Measurements from ENCODE around the gene CTSD. TPM values are rescaled to one million over a fixed set of nuclear protein-coding genes. Genes with fewer than 3 reads are reported as not detected.
A peak's percentile ranks its signal among the peaks of the same experiment; 100 is the strongest.

CTSD gene
- polyA plus RNA-seq, 2 of the 4 experiments (the other 2 are of a cell fraction), result 74.0 to 310 TPM

DNA sequence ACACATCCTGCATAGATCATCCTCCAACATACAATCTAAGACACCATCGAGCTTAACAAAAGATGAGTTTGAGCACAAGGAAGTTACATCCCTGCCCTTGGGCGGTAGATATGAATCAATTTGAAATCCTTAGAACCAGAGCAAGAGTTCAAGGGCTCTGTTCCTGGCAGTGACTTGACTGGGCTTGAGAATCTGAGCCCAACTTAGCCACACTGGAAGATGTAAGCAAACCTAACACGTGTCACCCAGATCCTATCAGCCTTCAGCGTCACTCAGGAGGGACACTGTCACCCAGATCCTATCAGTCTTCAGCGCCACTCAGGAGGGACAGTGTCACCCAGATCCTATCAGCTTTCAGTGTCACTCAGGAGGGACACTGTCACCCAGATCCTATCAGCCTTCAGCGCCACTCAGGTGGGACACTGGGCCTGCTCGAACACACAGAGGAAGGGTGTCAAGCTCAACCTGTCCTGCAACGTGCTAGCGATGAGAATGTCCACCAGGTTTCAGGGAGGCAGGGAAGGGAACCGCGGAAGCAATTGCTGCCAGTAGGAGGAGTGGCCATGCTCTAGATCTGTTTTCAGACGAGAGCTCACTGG, 32.8 kb upstream of the CTSD start:
- TF ChIP-seq BHLHE40 (IDR thresholded peaks at IDR 0.05; ENCODE audit: low read depth, low read length), result no peak
- TF ChIP-seq USF2 (IDR thresholded peaks at IDR 0.05), result no peak
- TF ChIP-seq JUN (IDR thresholded peaks at IDR 0.05), result no peak
- no peak for TF ChIP-seq RARB (CRISPR knock-in tag; IDR thresholded peaks at IDR 0.05)
- TF ChIP-seq, protein P1, sequence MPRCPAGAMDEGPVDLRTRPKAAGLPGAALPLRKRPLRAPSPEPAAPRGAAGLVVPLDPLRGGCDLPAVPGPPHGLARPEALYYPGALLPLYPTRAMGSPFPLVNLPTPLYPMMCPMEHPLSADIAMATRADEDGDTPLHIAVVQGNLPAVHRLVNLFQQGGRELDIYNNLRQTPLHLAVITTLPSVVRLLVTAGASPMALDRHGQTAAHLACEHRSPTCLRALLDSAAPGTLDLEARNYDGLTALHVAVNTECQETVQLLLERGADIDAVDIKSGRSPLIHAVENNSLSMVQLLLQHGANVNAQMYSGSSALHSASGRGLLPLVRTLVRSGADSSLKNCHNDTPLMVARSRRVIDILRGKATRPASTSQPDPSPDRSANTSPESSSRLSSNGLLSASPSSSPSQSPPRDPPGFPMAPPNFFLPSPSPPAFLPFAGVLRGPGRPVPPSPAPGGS (IDR thresholded peaks at IDR 0.05), result no peak
- ChIA-PET CTCF (interaction anchor here (0.6 to 3.3 kb wide), 7 partner anchors 10 to 143 kb away, joined by 3 to 16 read pairs (median 4); no protein-coding TSS in a partner anchor), POLR2A (no interaction called here)
- Histone ChIP-seq H3K4me3 (no peak overlapping the region), H3K9me3 (no peaks in the 10 kb centered on the region), H3K27ac (no peak overlapping the region), H3K4me2 (no peak overlapping the region), H3K4me1 (no peaks in the 10 kb centered on the region)
- ATAC-seq (peak in 1 of 2 experiments; percentile 45; a peak in 3 of 6 replicates), FAIRE-seq (no peak), DNase-seq (ENCODE audit: low read depth in 1 of 2, low spot score in 1 of 2) (no peak)
- 70% methylated on average over 12 of the region's 12 CpGs for WGBS (ENCODE audit: missing lambda C conversion rate)

DNA sequence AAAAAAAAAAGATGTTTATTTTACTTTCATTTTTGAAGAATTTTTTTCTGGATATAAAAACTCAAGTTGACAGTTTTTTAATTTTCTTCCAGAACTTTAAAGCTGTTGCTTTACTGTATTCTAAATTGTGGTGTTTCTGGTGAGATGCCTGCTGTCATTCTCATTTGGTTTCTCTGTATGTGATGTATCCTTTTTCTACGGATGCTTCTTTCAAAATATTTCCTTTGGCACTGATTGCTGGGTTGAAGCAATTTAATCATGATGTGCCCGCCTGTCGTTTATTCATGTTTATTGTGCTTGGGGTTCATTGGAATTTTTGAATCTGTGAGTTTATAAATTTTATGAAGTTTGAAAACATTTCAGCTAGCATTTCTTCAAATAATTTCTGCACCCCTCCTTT, 29.4 kb upstream of the CTSD start:
- Histone ChIP-seq H3K4me2 (peak overlapping the region; percentile 41), H3K9me3 (no peaks in the 10 kb centered on the region), H3K4me1 (no peaks in the 10 kb centered on the region), H3K27ac (no peak overlapping the region), H3K4me3 (no peak overlapping the region)
- TF ChIP-seq TP53 (CRISPR knock-in tag; IDR thresholded peaks at IDR 0.05), result no peak
- TF ChIP-seq HDAC2 (IDR thresholded peaks at IDR 0.05), result no peak
- TF ChIP-seq MAX (IDR thresholded peaks at IDR 0.05), result no peak
- no peak for TF ChIP-seq ZNF302 (CRISPR knock-in tag; IDR thresholded peaks at IDR 0.05)
- no peak for TF ChIP-seq EHMT2 (IDR thresholded peaks at IDR 0.05; ENCODE audit: low read depth)
- no peak for TF ChIP-seq KDM1A (IDR thresholded peaks at IDR 0.05; ENCODE audit: low read depth)
- no peak for TF ChIP-seq RAD21 (conservative IDR thresholded peaks at IDR 0.05 in 1 of 2, IDR thresholded peaks at IDR 0.05 in 1 of 2)
- no peak for TF ChIP-seq EHF (CRISPR knock-in tag; IDR thresholded peaks at IDR 0.05)
- no peak for TF ChIP-seq FOXS1 (CRISPR knock-in tag; IDR thresholded peaks at IDR 0.05)
- no peak for TF ChIP-seq HEYL (CRISPR knock-in tag; IDR thresholded peaks at IDR 0.05)
- no peak for TF ChIP-seq RNF2 (IDR thresholded peaks at IDR 0.05; ENCODE audit: borderline replicate concordance, low read depth)
- no peak for TF ChIP-seq E2F6 (IDR thresholded peaks at IDR 0.05; ENCODE audit: borderline replicate concordance, low read depth)
- TF ChIP-seq, protein P2, sequence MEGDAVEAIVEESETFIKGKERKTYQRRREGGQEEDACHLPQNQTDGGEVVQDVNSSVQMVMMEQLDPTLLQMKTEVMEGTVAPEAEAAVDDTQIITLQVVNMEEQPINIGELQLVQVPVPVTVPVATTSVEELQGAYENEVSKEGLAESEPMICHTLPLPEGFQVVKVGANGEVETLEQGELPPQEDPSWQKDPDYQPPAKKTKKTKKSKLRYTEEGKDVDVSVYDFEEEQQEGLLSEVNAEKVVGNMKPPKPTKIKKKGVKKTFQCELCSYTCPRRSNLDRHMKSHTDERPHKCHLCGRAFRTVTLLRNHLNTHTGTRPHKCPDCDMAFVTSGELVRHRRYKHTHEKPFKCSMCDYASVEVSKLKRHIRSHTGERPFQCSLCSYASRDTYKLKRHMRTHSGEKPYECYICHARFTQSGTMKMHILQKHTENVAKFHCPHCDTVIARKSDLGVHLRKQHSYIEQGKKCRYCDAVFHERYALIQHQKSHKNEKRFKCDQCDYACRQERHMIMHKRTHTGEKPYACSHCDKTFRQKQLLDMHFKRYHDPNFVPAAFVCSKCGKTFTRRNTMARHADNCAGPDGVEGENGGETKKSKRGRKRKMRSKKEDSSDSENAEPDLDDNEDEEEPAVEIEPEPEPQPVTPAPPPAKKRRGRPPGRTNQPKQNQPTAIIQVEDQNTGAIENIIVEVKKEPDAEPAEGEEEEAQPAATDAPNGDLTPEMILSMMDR (IDR thresholded peaks at IDR 0.05), result no peak
- no peak for TF ChIP-seq SREBF2 (IDR thresholded peaks at IDR 0.05)
- TF ChIP-seq HOXA7 (CRISPR knock-in tag; IDR thresholded peaks at IDR 0.05), result no peak
- POLR2A ChIA-PET, result no interaction called here
- no peak for ATAC-seq
- CTCF ChIA-PET, result interaction anchor here (0.6 to 3.0 kb wide), 7 partner anchors 30 to 364 kb away, joined by 3 to 9 read pairs (median 4); no protein-coding TSS in a partner anchor
- no peak for DNase-seq (ENCODE audit: low read depth in 1 of 2, low spot score in 1 of 2)
- WGBS (ENCODE audit: missing lambda C conversion rate), result 57% methylated on average over 3 of the region's 3 CpGs
- no peak for FAIRE-seq

All from A549 (cell line).